Mammary epithelial cell (primary cell): Measurements from ENCODE around the gene TMEM247.

ENCODE experiments used
- CTCF ChIP-seq, 2 donors: IDR thresholded peaks in 1 of 2; conservative IDR thresholded peaks in 1 of 2; 2 replicates each; pipeline ENCODE4 v1.5.1; 2011 to 2012; ENCODE audit warnings: inconsistent platforms in 2 of 2, low read length in 2 of 2, mild to moderate bottlenecking in 2 of 2, control low read depth in 1 of 2, low read depth in 1 of 2; ENCODE audit not compliant: insufficient read depth in 1 of 2; ENCODE audit errors: extremely low read depth in 1 of 2
- EZH2 ChIP-seq: IDR thresholded peaks from 2 replicates; pipeline ENCODE4 v1.6.1; 2012; ENCODE audit warnings: low read length, inconsistent platforms, borderline replicate concordance

GRCh38 chr2:46439582-46439981, 39.8 kb upstream of the TMEM247 start:
- TF ChIP-seq CTCF (conservative IDR thresholded peaks at IDR 0.05 in 1 of 2, IDR thresholded peaks at IDR 0.05 in 1 of 2; ENCODE audit: extremely low read depth in 1 of 2, insufficient read depth in 1 of 2, low read depth in 1 of 2, low read length in 2 of 2), result no peak
- TF ChIP-seq EZH2, result no peak
